Loucy (cell line): ENCODE data around the gene HYAL3.

Source experiments
- CTCF ChIP-seq: fragments of 200-600 bp; sonication (generic); conservative IDR thresholded peaks from 2 replicates; pipeline ENCODE4 v1.5.1; 2014; ENCODE audit warnings: mild to moderate bottlenecking, antibody characterized with exemption, low read length
- EZH2phosphoT487 ChIP-seq: fragments of 200-600 bp; IDR thresholded peaks from 2 replicates; pipeline ENCODE4 v1.6.1; 2018; ENCODE audit warnings: antibody characterized with exemption, mild to moderate bottlenecking, moderate library complexity, borderline replicate concordance

DNA sequence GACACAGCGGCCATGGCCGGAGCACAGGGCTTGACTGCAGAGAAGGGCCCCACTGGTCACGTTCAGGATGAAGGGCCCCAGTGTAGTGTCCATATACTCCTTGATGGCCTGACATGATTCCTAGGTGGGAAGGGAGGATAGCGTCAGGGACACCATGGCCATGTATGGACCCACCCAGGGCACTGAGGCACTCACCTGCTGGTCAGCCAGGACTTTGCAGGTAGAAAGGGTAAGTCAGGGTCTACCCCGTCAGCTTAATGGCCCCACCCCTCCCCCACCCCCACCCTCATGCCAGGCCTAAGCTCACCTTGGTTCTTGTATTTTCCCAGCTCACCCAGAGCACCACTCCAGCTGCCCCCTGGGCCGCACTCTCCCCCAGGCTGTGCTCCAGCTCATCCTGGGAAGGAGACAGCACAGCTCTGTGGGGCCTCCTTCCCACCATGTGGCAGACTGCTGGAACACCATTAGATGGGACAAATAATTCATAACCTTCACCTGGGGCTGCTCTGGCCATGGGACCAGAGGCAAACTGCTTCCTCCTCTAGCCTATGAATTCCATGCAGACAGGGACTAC, 1.6 kb upstream of the HYAL3 start:
- TF ChIP-seq CTCF (no peak), EZH2phosphoT487 (no peak)
